ENCODE results near the gene RAD54L. TPM values are rescaled to one million over a fixed set of nuclear protein-coding genes. Genes with fewer than 3 reads are reported as not detected.

RAD54L gene
- polyA plus RNA-seq, 10 donors = 3.5 to 9.6 (median 5.8) TPM

DNA sequence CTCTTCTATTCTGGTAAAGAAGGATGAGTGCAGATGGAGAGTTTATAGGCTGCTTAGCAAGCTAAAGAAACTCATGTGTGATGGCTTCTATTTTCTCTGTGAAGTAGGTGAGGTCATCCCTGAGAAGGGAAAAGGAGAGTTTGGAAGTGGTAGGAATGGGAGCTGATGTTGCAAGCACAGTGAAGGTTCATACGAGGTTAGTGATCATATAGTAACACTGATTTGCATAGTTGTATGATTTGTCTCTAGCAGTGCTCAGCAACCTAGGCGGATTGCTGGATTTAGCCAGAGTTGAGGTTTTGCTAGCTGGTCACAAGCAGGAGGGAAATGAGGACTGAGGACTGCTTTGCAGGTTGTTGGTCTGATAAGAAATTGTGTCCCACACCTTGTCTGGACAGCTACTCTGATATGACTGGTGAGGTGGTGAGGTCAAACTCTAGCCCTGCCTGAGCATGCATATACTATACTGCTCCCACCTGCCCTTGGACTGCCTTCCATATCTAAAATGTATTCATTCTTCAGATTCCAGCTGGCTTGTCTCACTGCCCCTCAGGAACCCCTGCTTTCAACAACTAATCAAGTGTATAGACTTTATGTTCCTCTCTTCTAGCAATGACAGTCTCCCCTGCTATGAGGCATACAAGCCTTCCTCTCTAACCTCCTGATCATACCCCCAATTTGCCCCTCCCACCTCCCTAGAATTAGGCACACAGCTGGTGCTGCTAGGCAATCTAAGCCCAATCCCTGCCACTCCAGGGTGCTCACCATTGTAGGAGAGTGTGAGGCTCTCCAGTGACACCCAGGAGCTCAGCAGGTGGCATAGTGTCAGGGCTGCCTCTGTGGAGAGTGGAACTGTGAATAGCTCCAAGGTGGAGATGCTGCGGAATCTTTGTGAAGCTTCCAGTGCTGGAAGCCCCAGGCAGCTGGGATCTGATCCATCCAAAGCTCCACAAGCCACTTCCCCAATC lies 37.3 kb downstream of the RAD54L start:
- DNase-seq = no peak

DNA sequence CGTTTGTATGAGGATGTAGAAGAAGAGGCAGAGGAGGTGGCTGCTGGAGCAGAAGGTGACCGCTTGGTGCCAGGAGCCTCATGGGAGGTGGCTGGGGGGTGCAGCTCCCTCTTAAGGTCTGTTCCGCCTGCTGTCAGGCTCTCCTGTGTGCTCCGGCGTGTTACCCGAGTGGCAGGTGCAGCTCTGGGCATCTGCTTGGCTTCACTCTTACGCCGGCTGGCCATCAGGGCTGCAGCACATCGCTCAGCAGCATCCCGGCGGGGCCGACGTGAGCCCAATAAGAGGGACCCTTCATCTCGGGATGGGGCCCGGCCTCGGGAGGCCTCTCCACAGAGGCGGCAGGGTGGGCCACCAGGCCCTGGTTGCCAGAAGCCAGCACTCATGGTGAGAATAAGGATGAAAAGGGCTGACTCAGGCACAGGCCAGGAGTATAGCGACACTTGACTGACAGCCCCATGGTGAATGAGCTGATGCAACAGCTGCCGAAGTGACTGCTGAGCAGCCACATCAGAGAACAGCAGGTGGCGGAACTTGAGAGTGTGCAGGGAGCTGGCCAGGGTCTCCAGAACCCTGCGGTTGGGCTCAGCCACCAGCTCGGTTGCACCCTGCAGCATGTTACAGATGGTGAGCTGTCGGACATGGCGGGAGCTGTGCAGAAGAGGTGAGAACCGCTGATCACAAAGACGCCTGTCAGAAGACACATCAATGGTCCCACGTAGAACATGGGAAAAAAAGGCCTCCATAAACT lies 38.3 kb downstream of the RAD54L start:
- peak; percentile 55 to 69 (median 66) for DNase-seq

DNA sequence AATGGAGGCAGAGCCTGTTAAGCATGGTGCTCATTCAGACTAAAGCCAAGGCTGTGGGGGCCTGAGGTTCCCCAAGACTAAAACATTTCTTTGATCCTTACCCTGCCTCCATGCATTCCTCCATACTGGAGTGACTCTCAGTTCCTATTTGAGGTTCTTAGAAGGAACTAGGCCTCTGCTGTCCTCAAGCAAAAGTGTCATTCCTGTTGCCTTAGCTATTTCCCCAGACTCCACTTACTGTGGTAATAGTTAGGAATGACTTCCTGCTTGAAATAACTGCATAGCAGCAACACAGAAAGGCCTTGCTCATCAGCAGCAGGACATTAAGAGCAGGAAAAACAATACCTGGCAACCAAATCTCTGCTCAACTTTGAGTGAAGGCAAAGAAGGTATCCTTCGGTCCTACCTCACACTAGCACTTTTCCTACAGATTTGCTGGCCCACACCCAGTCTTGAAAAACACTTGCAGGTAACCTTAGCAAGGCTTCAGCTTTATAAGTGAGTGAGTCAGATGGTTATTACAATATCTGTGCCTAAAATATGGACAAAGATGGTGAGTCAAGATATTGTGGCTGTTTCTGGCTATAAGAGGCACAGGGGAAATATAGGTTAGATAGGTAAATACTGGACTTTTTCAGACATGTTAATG lies 41.0 kb downstream of the RAD54L start:
- DNase-seq = peak in 1 of 3 donors; percentile 40

DNA sequence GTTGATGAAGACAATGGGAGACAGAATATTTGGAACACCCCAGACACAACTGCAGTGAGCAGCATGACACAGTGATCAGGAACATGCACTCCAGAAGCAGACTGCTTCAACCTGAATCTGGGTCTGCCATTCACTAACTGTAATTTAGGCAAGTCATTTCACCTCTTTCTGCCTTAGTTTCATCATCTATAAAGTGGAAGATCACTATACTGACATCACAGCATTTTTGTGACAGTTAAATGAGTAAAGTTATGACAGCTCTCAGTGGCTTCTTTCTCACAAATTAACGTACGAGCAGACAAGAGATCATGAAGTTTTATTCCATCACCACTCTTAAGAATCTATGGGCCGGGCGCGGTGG lies 41.6 kb downstream of the RAD54L start:
- DNase-seq = no peak

DNA sequence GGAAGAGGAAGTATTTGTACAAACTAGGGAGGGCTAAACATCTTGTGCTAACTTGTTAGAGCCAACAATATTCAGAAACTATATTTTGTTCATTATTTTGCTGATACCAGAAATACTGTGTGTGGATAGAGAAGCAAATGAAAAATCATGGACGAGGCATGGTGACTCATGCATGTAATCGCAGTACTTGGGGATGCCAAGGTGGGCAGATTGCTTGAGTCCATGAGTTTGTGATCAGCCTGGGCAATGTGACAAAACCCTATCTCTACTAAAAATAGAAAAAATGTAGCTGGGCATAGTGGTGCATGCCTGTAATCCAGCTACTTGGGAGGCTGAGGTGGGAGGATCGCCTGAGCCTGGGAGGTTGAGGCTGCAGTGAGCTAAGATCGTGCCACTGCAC lies 42.4 kb downstream of the RAD54L start:
- DNase-seq = no peak

DNA sequence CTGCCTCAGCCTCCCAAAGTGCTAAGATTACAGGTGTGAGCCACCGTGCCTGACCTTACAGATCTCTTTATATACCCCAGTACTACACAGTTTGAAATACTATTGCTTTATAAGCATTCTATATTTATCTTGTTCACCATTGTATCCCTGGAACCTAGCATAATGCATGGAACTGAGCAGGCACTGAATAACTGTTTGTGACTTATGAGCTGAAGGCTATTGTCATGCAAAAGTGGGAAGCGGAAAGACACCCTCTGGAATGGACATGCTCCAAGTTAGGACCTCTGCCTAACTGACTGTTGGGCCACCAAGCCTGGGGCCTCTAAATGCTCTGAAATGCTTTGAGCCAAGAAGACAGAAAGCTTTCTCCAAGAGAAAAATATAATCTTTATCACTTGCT lies 47.7 kb downstream of the RAD54L start:
- DNase-seq = no peak

DNA sequence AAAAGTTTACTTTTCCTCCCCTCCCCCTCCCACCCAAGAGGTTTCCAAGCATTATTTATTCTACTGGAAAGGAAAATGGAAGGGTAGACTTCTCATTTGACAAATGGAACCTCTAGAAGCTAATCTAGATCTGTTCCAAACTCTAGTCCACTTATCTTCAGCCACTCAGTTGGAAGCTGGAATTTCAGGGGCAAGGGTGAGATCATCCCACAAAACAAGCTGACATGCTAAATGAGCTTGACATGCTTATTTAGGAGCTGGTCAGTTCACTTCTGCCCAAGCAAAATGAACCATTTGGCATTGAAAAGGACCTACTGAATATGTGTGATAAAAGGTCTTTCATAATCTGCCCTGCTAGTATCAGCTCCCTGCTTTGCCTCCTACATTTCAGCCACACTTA lies 50.8 kb downstream of the RAD54L start:
- no peak for DNase-seq

DNA sequence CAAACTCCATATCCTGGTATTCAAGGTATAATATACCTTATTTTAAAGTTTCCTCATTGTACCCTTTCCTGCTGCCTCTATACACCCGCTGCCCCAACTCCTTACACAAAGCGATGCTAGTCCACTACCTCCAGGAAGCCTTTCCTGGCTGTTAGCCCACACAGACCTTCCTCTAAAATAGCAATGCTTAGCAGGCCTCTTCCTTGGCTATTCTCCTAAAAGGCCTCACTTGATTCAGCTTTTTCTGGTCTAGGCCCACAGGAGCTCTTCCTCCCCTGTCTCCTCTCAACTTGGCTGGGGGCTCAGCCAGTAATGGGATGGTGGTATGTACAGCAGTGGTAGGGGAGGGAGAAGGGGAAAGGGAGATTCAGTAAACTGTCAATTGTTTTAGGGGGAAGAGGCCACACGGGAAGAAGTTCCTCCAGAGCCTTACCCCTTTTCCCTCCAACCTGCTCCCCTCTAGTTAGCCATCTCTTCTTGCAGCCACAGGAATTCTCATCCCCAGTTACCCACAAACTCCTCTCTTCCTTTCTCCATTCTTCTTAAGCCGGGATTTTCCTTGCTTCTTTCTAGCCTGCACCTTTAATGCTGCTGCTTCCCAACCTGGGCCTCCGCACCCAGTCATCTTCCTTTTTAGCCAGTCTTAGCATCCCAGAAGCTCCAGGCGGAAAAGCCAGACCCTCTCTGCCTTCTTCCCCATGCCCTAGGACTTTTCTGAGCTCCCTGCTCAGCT lies 53.3 kb downstream of the RAD54L start:
- peak in 2 of 3 donors; percentile 64 to 80 for DNase-seq

DNA sequence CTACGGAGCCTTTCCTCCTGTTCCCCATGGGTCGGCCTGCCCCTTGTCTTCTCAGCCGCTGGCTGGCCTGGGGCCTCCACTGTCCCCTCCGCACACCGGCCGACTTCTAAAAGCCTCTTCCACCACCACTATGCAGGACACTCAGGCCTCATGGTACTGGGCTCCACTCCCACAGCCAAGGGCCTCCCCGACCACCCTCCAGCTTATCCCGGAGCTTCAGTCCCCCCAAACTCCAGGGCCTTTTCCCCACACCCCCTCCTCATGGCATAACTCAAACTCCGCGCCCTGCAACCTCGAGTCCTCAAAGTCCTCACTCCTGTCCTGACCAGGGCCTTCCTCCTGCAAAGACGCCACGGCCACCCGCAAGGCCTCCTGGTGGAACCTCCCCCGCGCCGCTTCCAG lies 53.8 kb downstream of the RAD54L start:
- DNase-seq = peak in 1 of 3 donors; percentile 10

DNA sequence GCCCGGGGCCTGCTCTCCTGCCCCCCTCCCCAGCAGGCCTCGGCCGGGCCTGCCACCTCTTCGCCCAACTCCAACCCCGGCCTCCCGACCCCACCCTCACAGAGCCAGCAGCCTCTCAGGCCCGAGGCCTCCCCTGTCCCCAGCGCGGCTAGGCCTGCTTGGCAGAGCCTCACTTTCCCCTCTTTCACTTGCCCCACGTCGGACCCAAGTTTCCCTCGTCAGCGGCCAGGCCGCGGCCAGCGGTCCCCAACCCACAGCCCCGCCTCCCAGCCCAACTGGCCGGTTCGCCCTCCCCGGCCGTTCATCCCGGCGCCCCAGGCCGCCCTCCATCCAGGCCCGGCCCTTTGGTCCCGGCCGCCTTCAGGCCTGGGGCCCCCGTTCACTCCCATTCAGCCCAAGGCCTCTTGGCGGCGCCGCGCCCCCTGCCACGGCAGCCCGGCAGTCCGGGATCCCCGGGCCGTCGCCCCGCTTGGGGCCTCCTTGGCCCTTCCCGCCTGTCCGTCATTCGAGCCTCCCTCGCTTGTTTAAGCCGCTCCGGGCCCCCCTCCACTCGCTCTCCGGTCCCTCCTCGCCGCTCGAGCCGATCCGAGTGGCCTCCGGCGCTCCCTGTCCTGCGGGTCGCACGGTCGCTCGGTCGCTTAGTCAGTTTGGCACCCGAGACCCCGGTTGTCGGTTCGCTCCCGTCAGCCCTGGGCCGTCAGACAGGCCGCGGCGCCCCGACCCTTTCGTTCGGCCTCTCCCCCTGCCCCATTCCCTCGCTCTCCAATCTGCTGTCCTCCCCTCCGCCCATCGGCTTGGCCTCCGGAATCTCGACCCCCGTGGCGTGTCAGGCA lies 54.5 kb downstream of the RAD54L start:
- DNase-seq = peak in 2 of 3 donors; percentile 65 to 90

DNA sequence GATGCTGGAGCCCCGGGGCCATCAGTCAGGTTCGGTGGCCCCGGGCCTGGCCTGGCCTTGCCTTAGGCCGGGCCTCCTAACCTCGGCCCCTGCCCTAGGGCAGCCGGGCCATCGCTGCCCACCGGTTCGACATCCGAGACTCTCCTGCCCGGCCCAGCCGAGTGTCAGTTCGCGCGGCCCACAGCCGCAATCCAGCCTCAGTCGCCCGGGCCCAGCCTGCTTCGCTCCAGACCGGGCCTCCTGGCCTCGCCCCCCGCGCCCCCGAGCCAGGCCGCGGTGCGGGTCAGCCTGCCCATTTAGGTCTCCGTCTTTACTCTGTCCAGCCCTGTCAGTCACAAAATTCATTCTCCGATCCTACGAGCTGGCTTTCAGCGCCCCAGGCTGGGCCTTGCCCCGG lies 55.1 kb downstream of the RAD54L start:
- peak in 1 of 3 donors; percentile 62 for DNase-seq

DNA sequence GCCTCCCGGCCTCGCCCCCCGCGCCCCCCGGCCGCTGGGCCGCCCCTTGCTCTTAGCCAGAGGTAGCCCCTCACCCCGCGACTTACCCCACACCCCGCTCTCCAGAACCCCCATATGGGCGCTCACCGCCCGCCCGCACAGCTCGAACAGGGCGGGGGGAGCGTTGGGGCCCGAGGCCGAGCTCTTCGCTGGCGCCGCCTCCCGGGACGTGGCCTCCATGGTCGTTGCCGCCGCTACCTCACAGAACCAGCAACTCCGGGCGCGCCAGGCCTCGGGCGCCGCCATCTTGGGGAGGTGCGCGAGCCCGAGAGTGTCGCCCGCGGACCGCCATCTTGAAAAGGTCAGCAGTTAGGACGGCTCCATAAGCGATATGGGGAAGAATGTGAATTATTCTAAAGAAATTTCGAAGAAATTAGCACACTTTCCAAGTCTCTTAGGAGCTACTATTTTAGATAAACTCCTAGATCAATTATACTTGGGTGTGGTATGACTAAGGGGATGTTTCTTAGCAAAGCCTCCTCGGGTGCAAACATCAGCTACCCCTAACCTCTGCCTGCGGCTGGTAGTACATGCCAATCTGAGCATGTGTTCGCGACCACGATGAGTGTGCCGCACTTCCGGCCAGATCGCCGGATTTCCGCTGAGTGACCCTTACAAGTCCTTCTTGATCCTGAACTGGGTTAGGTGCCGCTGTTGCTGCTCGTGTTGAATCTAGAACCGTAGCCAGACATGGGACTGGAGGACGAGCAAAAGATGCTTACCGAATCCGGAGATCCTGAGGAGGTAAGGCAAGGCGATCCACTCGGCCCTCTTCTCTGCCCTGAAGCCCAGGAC lies 55.7 kb downstream of the RAD54L start, which contains the start of the genes LRRC41 and UQCRH:
Gene LRRC41, minus strand, starts transcription at position 579 of the 834 bp plus-strand sequence. Its CDS starts 294 bp downstream, at position 285.
Gene UQCRH, plus strand, starts transcription at position 661 of the 834 bp plus-strand sequence. Its CDS starts 69 bp downstream, at position 730.
- DNase-seq = peak; percentile 96 to 98 (median 96)

DNA sequence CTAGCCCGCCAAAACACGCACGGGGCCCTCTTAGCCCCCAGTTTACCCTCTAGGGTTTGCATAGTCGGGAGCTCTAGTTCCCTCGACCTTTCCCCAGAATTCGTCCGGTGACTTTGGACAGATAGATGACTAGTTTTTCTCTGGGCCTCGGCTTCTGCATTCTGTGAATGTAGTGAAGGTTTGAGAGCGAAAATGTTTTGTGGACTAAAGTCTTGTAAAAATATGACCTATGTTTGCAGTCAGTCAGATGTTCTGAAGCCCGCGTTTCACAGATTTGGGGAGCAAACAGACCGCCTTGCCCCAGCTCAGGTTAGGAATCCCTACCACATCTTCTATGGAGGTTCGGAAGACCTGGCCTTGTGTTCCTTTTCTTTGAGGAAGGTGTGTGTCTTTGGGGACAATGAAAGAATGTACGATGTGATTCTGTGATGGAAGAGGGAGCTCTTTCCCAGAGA lies 56.3 kb downstream of the RAD54L start:
- DNase-seq = no peak

DNA sequence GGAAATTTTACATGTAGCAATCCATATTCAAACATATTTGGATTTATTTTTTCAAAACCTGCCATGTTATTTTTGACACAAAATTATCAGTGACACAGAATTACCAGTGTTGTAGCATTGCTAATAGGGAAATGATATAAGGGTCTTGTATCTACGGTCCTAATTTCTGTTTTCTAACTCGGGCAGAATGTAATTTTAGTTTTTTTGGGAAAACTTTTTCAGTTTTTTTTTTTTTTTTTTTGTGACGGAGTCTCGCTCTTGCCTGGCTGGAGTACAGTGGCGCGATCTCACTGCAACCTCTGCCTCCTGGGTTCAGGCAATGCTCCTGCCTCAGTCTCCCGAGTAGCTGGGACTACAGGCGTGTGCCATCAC lies 58.6 kb downstream of the RAD54L start:
- no peak for DNase-seq

DNA sequence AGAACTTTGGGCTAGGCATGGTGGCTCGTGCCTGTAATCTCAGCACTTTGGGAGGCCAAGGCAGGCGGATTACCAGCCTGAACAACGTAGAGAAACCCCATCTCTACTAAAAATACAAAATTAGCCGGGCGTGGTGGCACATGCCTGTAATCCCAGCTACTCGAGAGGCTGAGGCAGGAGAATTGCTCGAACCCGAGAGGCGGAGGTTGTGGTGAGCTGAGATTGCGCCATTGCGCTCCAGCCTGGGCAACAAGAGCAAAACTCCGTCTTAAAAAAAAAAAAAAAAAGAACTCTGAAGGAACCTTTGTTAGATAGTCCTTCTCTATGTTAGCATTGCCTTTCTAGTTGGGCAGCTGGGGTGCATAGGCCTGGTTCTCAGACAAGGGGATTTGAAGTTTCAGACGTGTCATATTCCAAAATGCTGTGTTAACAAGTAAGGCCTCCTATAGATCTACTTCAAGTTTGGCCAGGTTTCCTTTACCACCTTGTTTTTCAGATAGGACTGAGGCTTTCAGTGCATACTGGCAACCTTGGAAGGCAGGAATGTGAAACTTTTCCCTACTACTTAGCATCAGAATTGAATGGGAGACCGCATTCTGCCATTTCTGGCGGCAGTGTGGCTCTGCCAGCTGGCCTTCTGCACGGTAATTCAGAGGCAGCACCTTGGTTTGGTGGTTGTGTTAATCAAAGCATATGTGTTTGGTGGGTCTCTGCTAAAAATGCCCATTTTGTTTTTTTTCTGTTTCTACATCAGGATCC lies 62.0 kb downstream of the RAD54L start:
- DNase-seq = no peak

DNA sequence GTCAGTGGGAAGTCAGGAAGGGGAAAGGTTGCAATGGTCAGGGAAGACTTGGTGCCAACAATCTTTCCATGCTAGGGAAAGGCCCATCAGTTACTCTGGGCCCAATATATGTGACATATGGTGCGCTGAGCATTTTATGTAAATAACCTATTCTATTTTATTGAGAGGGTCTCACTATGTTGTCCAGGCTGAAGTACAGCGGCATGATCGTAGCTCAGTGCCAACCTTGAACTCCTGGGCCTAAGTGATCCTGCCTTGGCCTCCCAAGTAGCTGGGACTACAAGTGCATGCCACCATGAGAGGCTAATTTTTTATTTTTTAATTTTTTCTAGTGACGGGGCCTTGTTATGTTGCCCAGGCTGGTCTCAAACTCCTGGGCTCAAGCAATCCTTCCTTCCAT lies 62.8 kb downstream of the RAD54L start:
- DNase-seq = no peak

DNA sequence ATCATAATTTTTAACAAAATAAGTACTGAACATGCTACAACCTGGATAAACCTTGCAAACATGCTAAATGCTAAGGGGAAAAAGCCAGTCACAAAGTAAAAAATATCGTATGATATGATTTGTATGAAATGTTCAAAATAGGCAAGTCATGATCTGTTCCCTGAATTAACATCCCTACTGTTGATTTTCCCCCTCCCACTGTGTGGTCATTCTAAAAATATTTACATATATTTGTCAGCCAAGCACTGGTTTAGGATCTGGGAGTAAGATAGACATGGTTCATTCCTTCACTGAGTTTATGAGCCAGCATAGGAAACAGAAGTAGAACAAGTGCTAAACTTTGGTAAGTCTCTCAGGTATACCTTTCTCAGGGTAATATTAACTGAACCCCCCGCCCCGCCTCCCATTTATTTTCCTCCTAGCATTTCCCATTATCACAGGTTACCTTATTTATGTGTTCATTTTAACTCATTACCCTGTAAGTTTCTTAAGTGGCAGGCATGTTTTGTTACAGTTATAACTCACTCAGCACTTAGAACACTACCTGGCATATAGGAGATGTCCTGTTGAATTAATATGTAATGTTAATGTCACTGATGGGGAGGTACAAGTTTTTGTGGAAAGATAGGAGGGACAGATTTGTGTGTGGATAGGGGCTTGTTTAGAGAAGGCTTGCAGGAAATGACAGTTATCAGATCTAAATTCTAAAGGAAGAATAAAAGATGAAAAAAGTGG lies 68.3 kb downstream of the RAD54L start:
- peak in 1 of 3 donors; percentile 8 for DNase-seq

DNA sequence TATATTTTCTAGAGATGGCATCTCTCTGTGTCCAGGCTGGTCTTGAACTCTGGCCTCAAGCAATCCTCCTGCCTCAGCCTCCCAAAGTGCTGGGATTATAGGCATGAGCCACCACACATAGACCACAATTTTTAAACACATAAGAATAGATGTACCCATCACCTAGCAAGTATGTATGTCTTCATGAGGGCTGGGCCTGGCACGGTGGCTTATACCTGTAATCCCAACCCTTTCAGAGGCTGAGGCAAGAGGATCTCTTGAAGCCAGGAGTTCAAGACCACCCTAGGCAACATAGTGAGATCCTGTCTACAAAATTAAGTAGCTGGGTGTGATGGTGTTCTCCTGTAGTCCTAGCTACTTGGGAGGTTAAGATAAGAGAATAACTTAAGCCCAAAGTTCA lies 69.8 kb downstream of the RAD54L start:
- DNase-seq = no peak

Measured in muscle of back (tissue), 11 donors.